Medulla oblongata (tissue), 1 donor: Measurements from ENCODE around the gene LSR.
A peak's percentile ranks its signal among the peaks of the same experiment; 100 is the strongest.
"Not testable (repeated sequence)": the region's sequence is repeated elsewhere in the genome, so short reads cannot be mapped to it uniquely, and the experiment has no call there.

Source experiments
- DNase-seq: peaks from one replicate; pipeline ENCODE4 v3.0.0-alpha.2; 2015; ENCODE audit errors: extremely low spot score

LSR gene

DNA sequence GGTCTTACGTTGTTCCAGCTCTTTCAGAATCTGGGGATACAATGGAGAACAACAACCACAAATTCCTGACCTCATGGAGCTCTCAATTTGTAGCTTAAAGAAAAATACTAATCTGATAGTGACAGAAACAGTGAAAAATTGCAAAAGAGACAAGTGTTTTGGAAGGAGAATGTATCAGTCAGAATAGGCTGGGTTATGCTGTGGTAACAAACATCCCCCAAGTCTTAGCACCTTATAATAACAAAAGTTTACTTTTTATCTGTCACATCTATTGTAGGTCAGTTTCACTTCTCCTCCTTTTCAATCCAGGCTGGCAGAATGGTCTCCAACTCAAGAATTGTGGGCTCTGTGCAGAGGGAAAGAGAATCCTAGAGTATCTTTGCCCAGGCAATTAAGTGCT, 29.8 kb upstream of the LSR start:
- no peak for DNase-seq

DNA sequence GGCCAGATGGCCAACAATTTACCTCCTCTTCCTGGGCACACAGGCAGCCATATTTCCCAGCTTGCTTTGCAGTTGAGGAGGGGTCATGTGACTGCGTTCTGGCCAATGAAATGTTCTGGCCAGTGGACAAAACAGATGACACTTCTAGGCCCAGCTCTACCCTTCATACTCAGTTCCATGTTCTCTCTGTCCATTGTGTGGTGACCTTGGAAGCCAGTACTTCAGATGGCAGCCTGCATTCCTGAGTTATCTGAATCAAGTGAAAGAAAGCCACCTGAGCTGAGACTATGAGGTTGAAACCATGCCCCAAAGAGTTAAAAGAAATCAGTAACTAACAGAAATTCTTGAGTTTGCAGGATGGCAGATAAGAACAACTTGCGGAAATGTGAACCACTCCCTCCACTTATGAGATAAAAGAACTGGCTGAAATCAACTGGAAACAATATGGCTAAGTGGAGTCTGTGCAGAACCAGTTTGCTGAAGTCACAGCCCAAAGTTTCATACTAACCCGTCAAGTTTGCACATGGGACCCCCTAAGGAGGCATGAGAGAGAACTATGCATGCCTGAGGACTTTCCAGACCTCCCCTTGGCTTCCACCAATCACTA, 28.4 kb upstream of the LSR start:
- no peak for DNase-seq

DNA sequence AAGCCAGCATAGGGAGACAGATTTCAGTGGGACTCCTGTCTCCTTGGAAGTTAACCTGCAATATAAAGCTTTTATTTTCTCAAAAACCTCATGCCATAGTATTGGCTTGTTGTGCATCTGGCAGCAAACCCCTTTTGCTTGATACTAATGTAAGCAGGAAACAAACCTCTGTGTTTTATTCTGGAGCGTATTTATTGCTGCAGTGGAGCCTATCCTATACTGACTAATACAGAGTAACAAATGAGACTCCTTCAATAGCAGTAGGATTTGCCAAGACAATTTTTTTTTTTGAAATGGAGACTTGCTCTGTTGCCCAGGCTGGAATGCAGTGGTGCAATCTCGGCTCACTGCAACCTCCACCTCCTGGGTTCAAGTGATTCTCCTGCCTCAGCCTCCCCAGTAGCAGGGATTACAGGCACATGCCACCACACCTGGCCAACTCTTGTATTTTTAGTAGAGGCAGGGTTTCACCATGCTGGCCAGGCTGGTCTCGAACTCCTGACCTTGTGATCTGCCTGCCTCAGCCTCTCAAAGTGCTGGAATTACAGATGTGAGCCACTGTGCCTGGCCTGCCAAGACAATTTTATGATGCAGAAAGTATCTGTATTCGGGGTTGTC, 27.7 kb upstream of the LSR start:
- DNase-seq = not testable (repeated sequence)

DNA sequence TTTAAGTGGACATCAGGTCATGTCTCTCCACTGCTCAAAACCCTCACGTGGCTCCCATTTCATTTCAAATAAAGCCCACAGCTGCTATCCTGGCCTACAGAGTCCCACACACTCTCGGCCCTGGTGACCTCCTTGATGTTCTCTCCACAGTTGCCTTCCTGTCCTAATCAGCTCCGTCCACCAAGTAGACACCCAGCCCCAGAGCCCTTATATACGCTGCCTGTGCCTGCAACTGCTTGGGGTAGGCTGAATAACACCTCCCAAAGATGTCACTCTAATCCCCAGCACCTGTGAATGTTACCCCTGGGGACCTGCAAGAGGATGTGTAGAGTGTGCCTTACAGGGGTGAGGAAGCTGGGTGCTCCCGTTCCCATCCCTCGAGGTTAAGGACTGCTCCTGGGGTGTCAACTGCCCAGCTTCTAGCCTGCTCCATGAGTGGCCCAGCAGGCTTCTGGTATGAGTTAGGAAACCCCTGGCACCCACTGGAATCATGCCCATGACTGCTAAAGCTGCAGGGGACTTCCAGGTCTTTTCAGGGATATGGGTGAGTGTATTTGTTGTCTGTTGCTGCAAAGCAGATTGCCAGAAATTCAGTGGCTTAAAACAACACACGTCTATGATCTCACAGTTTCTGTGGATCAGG, 26.3 kb upstream of the LSR start:
- DNase-seq = no peak

DNA sequence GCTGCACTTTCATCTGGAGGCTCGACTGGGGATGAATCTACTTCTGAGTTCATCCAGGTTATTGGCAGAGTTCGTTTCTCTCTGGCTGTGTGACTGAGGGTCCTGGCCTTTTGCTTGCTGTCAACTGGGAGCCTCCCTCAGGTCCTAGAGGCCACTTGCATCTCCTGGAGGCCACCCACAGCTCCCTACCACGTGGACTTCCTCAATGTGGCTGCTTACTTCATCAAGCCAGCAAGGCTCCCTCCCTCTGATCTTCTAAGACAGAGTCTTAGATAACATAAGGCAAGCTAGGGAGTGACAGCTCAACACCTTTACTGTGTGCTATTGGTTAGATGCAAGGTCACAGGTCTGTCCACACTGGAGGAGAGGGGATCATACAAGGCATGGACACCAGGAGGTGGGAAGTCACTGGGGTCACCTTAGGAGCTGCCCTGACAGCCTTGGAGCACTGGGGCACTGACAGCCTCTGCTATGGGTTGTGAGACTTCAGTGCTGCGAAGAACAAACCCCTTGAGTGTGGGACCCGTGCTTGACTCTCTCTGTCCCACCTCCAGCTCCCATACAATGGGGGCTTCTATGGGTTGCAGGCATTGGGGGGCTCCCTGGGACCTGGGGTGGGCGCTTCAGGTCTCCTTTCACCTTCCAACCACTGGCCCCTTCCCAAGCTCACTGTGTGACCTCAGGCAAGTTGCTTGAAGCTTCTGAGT, 25.6 kb upstream of the LSR start:
- no peak for DNase-seq

DNA sequence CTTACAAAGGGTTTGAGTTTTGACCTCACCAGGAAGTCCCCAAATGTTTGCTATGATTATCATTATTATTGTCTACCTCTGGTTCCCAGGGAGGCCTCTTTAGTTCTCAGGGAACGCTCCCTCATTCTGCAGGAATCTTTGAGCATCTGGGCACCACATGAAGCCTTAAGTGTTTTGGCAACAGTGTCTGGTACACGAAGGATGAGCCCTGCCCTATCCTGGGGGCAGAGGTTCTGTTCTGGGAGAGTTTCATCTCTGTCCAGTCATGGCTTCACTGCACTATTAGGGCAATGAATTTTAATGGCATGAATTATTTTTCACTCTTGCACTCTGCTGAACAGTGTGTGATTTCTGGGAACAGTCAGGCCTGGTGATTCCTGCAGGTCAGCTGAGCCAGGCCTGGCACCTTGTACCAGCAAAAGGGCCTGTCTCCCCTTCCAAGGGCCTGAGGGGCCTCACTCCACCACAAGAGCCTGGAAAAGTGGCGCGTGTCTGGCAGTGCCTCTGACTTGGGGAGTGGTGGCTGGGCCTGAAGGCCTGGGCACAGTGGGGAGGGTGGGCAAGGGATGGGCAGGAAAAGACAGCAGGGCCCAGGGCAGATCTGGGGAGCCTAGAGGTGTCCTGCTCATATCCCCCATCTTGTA, 24.8 kb upstream of the LSR start:
- no peak for DNase-seq

DNA sequence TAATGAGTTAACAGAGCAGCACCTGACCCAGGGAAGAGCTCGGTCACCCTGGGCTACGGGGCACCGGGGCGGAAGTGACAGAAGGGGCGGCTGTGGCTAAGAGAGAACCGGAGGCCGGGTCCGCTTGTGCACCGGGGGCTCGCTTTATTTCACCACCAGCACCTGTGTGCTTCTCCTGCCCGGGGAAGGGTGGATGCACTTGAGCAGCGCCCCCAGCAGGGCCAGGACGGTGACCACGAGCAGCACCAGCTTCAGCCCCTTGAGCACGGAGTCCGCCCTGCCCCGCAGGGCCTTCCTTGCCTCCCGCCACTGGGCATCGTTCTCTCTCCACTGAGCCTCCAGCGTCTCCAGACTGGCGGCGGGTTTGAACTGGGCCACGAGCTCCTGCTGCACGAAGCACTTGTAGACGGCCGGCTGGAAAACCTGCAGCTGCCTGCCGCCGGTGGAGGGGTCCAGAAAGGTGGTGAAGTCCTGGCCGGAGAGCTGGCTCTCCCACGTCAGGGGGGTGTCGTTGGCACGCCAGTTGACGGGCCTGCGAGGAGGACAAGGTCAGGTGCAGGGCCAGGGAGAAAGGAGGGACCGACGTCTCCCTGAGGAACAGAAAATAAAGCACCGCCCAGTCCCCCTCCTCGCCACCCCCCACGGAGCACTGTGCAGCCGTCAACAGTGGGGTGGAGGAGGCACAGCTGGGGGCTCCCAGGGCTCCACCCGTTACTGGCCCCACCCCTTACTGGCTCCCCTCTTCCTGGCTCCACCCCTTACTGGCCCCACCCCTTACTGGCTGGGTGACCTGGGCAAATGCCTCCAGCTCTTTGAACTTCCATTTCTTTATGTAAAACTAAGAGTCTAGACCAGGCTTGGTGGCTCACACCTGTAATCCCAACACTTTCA, 23.9 kb upstream of the LSR start:
- no peak for DNase-seq

DNA sequence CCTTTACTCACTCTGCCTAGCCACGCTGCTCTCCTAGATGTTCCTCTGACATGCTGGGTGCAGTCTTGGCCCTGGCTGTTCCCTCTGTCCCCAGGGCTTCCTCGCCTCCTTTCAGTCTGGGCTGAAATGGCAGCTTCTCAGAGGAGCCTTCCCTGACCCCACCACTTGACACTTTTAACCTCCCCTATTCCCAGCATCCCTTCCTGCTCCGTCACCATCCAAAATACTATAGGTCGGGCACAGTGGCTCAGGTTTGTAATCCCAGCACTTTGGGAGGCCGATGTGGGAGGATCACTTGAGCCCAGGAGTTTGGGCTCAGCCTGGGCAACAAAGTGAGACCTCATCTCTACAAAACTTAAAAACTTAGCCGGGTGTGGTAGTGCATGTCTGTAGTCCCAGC, 22.9 kb upstream of the LSR start:
- no peak for DNase-seq

DNA sequence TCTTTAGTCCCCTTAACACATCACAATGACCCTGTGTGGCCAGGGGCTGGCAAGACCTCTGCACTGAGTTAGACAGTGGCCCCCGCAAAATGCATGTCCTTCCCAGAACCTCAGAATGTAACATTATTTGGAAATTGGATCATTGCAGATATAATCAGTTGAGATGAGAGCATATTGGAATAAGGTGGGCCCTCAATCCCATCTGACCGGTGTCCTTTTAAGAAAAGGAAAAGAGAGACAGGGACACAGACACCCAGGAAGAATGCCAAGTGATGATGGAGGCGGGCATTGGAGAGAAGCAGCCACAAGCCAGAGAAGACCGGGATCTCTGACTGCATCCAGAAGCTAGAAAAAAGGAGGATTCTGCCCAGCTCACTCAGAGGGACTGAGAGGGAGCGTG, 22.1 kb upstream of the LSR start:
- no peak for DNase-seq

DNA sequence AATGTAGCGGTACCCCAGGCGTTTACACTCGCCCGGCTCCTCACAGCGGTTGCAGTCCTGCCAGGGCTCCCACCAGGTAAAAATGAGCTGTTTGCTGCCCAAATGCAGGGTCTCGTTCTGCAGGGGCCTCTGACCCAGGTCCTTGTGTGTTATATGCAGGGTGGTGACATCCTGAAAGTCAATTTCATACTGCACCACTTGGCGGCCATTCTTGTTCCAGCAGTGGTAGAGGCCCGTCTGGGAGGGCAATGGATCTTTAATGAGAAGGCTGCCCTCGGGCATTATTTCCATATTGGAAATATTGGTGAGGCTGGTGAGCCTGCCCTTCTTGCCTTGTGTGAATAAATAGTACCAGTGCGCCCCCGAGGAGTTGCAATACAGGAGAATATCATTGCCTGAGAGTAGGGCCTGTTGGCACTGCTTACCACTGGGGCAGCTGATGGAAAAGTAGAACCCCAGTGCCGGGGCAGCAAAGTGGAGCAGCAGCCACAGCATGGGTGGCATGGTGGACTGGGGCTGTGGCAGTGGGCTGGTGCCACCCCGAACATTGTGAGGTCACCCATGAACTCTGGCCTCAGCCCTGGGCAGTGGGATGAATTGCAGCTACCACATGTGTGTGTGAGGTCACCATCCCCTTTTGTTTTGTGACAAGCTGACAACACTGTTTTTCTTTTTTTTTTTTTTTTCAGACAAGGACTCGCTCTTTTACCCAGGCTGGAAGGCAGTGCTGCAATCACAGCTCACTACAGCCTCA, 20.4 kb upstream of the LSR start, which contains the start of gene FAM187B:
FAM187B (minus strand) TSS at position 563 of the 754 bp plus-strand sequence; CDS start at position 504, 59 bp downstream.
- DNase-seq = no peak

DNA sequence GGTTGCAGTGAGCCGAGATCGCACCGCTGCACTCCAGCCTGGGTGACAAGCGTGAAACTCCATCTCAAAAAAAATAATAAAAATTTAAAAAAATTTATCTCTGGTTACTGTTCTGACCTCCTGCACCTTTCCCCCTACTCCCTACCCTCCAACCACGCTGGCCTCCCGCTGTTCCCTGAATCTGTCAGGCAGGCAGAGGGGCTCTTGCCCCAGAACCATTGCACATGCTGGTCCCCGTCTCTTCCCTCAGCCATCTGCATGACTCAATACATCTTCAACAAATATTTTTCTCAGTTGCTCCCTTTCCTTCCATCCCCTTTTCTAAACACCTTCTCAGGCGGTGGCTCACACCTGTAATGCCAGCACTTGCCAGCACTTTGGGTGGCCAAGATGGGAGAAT, 19.2 kb upstream of the LSR start:
- no peak for DNase-seq

DNA sequence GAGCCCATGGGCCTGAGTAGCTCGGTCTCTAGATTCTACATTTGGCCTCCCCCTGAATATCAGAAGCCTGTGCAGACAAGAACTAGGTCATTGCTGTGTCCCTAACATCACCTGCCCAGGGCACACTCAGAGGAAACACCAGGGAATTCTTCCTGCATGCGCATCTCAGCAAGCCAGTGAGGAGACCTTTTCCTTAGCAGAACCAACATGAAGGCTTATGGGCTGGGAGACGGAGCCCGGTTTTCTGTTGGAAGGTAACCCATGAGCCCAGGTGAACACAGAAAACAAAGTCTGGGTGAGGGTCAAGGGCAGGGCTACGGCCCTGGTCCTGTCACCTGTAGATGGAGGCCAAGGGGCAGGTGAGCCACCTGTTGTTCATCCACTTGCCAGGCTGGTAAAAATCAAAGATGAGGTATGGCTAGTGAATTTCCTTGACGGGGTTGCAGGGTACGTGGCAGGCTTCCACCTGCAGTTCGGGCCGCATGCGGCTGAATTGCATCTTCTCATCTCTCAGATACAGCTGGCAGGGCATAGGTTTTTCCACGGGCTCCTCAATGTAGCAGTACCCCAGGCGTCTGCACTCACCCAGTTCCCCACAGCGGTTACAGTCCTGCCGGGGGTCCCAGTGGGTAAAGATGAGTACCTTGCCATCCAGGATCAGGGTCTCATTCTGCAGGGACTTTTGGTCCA, 16.7 kb upstream of the LSR start:
- DNase-seq = no peak

DNA sequence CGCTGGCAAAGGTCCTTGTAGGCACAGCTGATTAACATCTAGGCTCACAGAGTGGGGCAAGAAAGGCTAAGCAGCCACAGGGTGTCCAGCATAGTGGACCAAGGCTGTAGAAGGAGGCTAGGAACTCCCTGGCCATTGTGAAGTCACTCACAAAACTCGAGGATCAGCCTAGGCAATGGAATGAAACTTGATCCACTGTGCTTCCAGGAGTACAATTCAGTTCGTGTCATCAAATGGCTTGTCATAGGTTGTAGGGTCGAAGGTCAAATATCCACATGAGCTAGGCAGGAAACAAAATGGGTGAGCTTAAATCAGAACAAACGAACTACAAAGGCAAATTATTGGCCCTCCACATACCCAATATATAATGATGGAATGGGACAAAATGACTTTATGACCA, 15.9 kb upstream of the LSR start:
- DNase-seq = no peak

DNA sequence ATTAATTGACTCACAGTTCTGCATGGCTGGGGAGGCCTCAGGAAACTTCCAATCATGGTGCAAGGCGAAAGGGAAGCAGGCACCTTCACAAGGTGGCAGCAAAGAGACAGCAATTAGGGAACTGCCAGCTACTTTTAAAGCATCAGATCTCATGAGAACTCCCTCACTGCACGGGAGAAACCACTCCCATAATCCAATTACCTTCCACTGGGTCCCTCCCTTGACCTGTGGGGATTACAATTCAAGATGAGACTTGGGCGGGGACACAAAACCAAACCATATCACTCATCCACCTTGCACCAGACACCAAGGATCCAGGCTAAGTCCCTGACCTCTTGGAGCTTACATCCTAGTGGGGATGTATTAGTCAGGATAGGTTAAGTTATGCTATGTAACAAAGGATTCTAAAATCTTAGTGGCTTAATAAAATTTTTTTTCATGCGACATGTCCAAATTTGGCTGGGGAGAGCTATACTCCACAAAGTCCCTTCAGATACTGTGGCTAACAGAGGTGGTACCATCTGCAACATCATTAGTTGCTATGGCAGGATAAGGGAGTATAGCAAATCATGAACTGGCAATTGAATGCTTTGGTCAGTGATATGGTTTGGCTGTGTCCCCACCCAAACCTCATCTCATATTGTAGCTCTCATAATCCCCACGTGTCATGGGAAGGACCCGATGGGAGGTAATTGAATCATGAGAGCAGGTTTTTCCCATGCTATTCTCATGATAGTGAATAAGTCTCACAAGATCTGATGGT, 12.0 kb upstream of the LSR start:
- DNase-seq = no peak

DNA sequence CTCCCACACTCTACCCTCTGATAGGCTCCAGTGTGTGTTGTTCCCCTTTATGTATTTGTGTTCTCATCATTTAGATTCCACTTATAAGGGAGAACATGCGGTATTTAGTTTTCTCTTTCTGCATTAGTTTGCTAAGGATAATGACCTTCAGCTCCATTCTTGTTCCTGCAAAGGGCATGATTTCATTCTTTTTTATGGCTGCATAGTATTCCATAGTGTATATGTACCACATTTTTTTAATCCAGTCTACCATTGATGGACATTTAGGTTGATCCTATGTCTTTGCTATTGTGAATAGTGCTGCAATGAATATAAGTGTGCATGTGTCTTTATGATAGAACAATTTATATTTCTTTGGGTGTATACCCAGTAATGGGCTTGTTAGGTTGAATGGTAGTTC, 9.2 kb upstream of the LSR start:
- DNase-seq = not testable (repeated sequence)

DNA sequence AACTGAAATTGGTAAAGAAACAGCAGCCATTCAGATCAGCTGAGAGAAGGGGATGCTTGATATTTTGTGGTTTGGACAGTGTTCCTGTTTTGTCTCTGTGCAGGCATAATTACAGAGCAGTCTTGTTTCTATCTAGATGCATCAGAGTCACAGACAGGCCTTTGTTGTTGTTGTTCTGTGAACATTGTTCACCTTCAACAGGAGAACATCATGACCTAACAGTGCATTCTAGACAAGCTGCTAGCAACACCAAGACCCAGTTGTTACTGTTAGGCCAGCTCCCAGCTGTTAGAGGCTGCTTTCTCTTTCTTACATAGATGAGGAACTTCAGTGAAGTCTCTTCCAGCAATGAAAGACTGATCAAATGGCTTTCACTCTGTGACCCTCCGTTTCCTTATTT, 8.5 kb upstream of the LSR start:
- peak; percentile 51 for DNase-seq

DNA sequence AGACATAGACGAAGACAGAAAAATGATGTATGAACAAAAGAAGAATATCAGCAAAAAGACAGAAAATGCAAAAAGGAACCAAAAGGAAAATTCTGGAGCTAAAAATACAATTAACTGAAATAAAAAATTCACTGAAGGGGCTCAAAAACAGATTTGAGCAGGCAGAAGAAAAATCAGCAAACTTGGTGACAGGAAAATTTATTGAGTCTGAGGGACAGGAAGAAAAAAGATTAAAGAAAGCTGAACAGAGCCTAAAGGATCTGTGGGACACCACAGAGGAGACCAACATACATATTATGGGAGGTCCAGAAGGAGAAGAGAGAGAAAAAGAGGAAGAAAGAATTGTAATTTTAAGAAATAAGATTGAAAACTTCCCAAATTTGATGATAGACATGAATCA, 7.4 kb upstream of the LSR start:
- DNase-seq = no peak

DNA sequence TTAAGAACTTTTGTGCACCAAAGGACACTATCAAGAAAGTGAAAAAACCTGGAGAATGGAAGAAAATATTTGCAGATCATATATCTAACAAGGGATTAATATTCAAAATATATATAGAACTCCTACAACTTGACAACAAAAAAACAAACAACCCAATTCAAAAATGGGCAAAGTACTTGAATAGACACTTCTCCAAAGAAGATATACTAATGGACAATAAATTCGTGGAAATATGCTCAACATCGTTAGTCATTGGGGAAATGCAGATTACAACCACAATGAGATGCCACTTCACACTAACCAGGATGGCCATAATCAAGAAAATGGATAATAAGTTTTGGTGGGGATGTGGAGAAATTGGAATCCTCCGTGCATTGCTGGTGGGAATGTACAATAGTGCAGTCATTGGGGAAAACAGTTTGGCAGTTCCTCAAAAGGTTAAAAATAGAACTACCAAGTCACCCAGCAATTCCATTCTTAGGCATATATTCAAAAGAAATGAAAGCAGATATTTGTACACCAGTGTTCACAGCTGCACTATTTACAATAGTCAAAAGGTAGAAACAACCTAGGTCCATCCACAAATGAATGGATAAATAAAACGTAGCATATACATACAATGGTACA, 2.2 kb upstream of the LSR start:
- no peak for DNase-seq
